Left kidney (tissue), 2 donors: ENCODE data around the gene METTL8. TPM values are rescaled to one million over a fixed set of nuclear protein-coding genes. Genes with fewer than 3 reads are reported as not detected.
"Not testable (repeated sequence)": the region's sequence is repeated elsewhere in the genome, so short reads cannot be mapped to it uniquely, and the experiment has no call there.

Experiments
- DNase-seq: peaks from one replicate; pipeline ENCODE4 v3.0.0-alpha.2; 2013
- polyA plus RNA-seq: library from polyadenylated mRNA; unstranded; fragments of 120-200 nt; gene quantifications from one replicate; pipeline ENCODE4 v1.2.1, GENCODE V29; 2013; ENCODE audit not compliant: insufficient read length

Gene METTL8
- polyA plus RNA-seq, 1 donor, result 21.0 TPM

GRCh38 chr2:171402906-171403580, 30.7 kb downstream of the METTL8 start:
- no peak for DNase-seq

GRCh38 chr2:171401947-171402346, 31.8 kb downstream of the METTL8 start:
- no peak for DNase-seq

GRCh38 chr2:171400395-171400794, 33.4 kb downstream of the METTL8 start:
- DNase-seq, result no peak

GRCh38 chr2:171399292-171399691, 34.5 kb downstream of the METTL8 start:
- DNase-seq, result no peak

GRCh38 chr2:171394164-171394740, 39.5 kb downstream of the METTL8 start:
- no peak for DNase-seq

- no peak for DNase-seq
Measured at GRCh38 chr2:171393487-171393886, 40.3 kb downstream of the METTL8 start.

GRCh38 chr2:171391532-171391931, 42.3 kb downstream of the METTL8 start:
- DNase-seq, result no peak

- DNase-seq, result no peak
Measured at GRCh38 chr2:171390941-171391516, 42.8 kb downstream of the METTL8 start.

GRCh38 chr2:171389780-171390179, 44.0 kb downstream of the METTL8 start:
- DNase-seq, result no peak

- no peak for DNase-seq
Measured at GRCh38 chr2:171389325-171389724, 44.5 kb downstream of the METTL8 start.

- DNase-seq, result no peak
Measured at GRCh38 chr2:171387052-171387451, 46.7 kb downstream of the METTL8 start.

- no peak for DNase-seq
Measured at GRCh38 chr2:171386627-171387026, 47.2 kb downstream of the METTL8 start.

GRCh38 chr2:171383134-171383533, 50.7 kb downstream of the METTL8 start:
- DNase-seq, result no peak

- DNase-seq, result not testable (repeated sequence)
Measured at GRCh38 chr2:171382175-171382574, 51.6 kb downstream of the METTL8 start.

- DNase-seq, result not testable (repeated sequence)
Measured at GRCh38 chr2:171377852-171378251, 55.9 kb downstream of the METTL8 start.

GRCh38 chr2:171367692-171368091, 66.1 kb downstream of the METTL8 start:
- no peak for DNase-seq

GRCh38 chr2:171365778-171366177, 68.0 kb downstream of the METTL8 start:
- DNase-seq, result no peak

GRCh38 chr2:171365232-171365631, 68.6 kb downstream of the METTL8 start:
- DNase-seq, result no peak

GRCh38 chr2:171362396-171362795, 71.4 kb downstream of the METTL8 start:
- no peak for DNase-seq

- DNase-seq, result no peak
Measured at GRCh38 chr2:171360905-171361304, 72.9 kb downstream of the METTL8 start.

GRCh38 chr2:171353746-171354145, 80.0 kb downstream of the METTL8 start:
- DNase-seq, result not testable (repeated sequence)

- no peak for DNase-seq
Measured at GRCh38 chr2:171348056-171348455, 85.7 kb downstream of the METTL8 start.

GRCh38 chr2:171347591-171348032, 86.2 kb downstream of the METTL8 start:
- DNase-seq, result no peak
